ENCODE results near the gene LMAN1.

Gene LMAN1

DNA sequence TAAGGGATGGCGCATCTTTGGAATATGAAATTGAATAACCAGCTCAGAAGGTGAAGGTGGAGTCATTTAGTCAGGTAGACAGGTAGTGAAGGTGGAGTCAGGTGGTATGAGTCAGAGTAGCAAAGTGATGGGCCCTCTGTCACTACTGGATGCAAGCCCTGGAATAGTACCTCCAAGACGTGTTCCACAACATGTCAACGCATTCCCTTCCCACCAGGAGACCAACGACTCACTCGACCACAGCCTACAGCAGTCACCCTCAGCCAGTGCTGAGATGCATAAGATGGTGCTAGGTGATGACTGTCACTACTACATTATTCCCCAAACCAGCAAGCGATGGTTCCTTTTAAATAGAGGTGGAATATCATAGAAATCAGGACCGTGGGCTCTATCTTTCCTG lies 47.4 kb downstream of the LMAN1 start:
- no peak for DNase-seq (ENCODE audit: low spot score)
- in situ Hi-C loops (cut with MboI; ENCODE audit: low sequenced_read_pairs, unreplicated experiment) = no loop called here
- TF ChIP-seq, protein P1, sequence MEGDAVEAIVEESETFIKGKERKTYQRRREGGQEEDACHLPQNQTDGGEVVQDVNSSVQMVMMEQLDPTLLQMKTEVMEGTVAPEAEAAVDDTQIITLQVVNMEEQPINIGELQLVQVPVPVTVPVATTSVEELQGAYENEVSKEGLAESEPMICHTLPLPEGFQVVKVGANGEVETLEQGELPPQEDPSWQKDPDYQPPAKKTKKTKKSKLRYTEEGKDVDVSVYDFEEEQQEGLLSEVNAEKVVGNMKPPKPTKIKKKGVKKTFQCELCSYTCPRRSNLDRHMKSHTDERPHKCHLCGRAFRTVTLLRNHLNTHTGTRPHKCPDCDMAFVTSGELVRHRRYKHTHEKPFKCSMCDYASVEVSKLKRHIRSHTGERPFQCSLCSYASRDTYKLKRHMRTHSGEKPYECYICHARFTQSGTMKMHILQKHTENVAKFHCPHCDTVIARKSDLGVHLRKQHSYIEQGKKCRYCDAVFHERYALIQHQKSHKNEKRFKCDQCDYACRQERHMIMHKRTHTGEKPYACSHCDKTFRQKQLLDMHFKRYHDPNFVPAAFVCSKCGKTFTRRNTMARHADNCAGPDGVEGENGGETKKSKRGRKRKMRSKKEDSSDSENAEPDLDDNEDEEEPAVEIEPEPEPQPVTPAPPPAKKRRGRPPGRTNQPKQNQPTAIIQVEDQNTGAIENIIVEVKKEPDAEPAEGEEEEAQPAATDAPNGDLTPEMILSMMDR (IDR thresholded peaks at IDR 0.05; ENCODE audit: borderline replicate concordance, control extremely low read depth, extremely low read depth, insufficient read depth, missing control alignments) = no peak

DNA sequence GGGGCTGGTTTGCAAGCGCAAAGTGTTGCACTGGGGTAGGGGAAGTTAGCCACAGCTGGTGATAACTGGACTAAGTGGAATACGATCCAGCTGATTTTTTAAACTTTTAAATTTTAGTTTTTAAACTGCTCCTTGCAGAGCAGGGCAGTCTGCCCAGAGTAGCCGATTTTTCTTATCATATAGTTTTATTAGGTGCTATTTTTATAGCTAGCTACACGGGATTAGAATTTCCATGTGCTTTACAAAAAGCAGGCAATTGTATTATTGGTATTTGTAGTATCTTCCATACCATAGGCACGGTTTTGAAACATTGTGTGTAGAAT lies 50.2 kb downstream of the LMAN1 start:
- TF ChIP-seq, protein P1 (IDR thresholded peaks at IDR 0.05; ENCODE audit: borderline replicate concordance, control extremely low read depth, extremely low read depth, insufficient read depth, missing control alignments) = no peak
- in situ Hi-C loops (cut with MboI; ENCODE audit: low sequenced_read_pairs, unreplicated experiment) = no loop called here
- no peak for DNase-seq (ENCODE audit: low spot score)

DNA sequence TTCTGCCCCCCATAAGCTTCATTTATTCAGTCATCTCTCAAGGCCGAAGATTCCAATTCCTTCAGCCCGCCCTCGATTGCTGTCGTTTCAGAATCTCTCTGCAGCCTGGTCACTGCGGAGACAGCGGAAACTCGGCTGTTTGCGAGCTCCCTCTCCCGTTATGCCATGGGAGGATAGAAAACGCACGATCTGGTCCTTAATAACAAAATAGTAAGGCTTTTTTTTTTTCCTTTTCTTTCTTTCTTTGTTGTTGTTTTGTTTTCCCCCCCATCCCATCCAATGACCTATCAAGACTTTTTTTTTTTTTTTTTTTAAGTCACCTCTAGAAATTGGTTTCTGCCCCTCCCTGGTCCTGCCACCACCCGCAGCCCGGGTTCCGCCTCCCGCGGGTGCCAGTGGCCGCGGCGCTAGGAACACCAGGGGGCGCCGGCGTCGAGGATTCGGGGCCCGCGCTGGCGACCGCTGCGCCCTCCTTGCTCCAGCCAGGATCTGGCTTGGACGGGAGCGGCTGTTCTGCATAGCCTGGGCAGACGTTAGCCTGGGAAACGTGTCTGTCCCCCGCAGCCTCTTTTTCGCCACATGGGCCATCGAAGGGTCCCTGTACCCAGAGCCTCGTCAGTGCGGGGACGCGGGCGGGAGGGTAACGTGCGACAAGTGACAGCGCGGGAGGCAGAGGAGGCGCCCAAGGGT lies 50.7 kb downstream of the LMAN1 start:
- peak; percentile 86 for DNase-seq (ENCODE audit: low spot score)
- in situ Hi-C loops (cut with MboI; ENCODE audit: low sequenced_read_pairs, unreplicated experiment) = no loop called here
- TF ChIP-seq, protein P1 (IDR thresholded peaks at IDR 0.05; ENCODE audit: borderline replicate concordance, control extremely low read depth, extremely low read depth, insufficient read depth, missing control alignments) = peak; percentile 95

DNA sequence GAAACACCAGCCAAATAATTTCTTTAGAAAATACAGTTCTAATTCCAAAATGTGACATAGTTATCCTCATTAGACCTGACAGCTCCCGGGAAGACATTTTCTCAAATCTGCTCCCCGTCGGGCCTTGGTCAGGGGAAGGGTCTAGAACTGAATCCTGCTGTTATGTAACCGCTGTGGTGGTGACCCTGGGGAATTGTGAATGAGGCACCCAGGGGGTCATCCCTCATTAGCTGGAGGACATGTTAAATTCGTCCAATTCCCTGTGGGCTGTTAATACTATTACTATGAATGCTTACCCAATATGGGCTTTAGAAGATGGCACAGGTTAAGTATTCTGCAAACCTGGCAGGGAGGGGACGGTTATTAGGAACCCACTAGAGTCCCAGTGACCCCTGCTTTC lies 52.4 kb downstream of the LMAN1 start:
- DNase-seq (ENCODE audit: low spot score) = no peak
- in situ Hi-C loops (cut with MboI; ENCODE audit: low sequenced_read_pairs, unreplicated experiment) = no loop called here
- TF ChIP-seq, protein P1 (IDR thresholded peaks at IDR 0.05; ENCODE audit: borderline replicate concordance, control extremely low read depth, extremely low read depth, insufficient read depth, missing control alignments) = no peak

DNA sequence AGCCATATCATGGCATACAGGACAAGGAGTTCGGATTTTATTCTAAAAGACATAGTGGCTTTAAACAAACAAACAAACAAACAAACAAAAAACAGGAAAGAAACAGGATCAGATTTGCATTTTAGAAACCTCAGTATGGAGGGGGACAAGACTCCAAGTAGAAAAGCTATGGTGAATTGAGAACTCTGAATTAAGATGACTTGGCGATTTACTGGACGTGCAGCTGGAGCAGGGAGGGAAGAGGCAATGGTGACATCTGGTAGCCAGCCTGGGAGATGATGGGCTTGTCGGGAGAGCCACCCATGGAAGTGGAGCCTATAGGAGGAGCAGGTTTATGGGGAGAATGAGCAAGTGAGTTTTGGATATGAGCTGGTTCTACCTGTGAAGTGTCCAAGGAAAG lies 53.8 kb downstream of the LMAN1 start:
- TF ChIP-seq, protein P1 (IDR thresholded peaks at IDR 0.05; ENCODE audit: borderline replicate concordance, control extremely low read depth, extremely low read depth, insufficient read depth, missing control alignments) = no peak
- in situ Hi-C loops (cut with MboI; ENCODE audit: low sequenced_read_pairs, unreplicated experiment) = no loop called here
- no peak for DNase-seq (ENCODE audit: low spot score)

DNA sequence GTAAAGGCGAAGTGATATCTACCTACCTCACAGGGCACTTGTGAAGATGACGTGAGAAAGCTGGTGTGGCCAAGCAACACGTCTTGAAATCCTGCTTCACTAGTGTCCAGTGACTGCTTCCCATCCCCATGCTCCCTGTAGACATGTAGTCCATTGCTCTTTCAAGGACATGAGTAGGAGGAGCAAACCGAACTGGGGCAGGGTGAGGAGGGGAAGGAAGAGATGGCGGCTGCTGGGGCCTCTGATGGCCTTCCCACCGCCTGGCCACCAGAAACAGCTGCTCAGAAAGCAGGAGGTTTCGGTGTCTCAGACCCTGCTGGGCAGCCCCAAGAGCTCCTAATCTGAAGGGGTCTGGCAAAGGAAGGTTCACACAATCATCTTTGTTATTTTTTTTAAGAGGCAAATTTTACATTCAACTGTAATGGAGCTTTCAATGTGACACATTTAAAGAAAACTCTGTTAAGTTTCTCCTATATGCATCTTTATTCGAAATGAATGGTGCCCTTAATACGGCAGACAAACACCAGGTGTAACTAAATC lies 55.3 kb downstream of the LMAN1 start:
- in situ Hi-C loops (cut with MboI; ENCODE audit: low sequenced_read_pairs, unreplicated experiment) = no loop called here
- DNase-seq (ENCODE audit: low spot score) = no peak
- TF ChIP-seq, protein P1 (IDR thresholded peaks at IDR 0.05; ENCODE audit: borderline replicate concordance, control extremely low read depth, extremely low read depth, insufficient read depth, missing control alignments) = no peak

All from GM13976 (cell line).